HG02763 (cell line): ENCODE data around the gene ZDHHC14.

Source experiments
- ATAC-seq: cut with Tn5 transposase; IDR thresholded peaks from one replicate; pipeline ENCODE4 v1.9.1; 2021; ENCODE audit warnings: mild to moderate bottlenecking, moderate library complexity; ENCODE audit not compliant: unreplicated experiment

The ZDHHC14 gene

GRCh38 chr6:157513619-157514485, 132.9 kb downstream of the ZDHHC14 start:
- no peak for ATAC-seq

- ATAC-seq = no peak
Measured at GRCh38 chr6:157514659-157515496, 133.9 kb downstream of the ZDHHC14 start.

- no peak for ATAC-seq
Measured at GRCh38 chr6:157516319-157517026, 135.5 kb downstream of the ZDHHC14 start.

- no peak for ATAC-seq
Measured at GRCh38 chr6:157517601-157518359, 136.8 kb downstream of the ZDHHC14 start.

GRCh38 chr6:157518397-157519250, 137.6 kb downstream of the ZDHHC14 start:
- ATAC-seq = no peak

GRCh38 chr6:157519255-157520116, 138.5 kb downstream of the ZDHHC14 start:
- no peak for ATAC-seq

- no peak for ATAC-seq
Measured at GRCh38 chr6:157520117-157520406, 139.1 kb downstream of the ZDHHC14 start.

- no peak for ATAC-seq
Measured at GRCh38 chr6:157520596-157521361, 139.8 kb downstream of the ZDHHC14 start.

GRCh38 chr6:157521362-157522335, 140.7 kb downstream of the ZDHHC14 start:
- ATAC-seq = no peak

- no peak for ATAC-seq
Measured at GRCh38 chr6:157522472-157522871, 141.5 kb downstream of the ZDHHC14 start.

- ATAC-seq = no peak
Measured at GRCh38 chr6:157524735-157525134, 143.7 kb downstream of the ZDHHC14 start.

GRCh38 chr6:157525292-157525889, 144.4 kb downstream of the ZDHHC14 start:
- no peak for ATAC-seq

GRCh38 chr6:157525918-157526425, 145.0 kb downstream of the ZDHHC14 start:
- no peak for ATAC-seq

GRCh38 chr6:157527471-157527907, 146.5 kb downstream of the ZDHHC14 start:
- ATAC-seq = peak; percentile 84

- ATAC-seq = no peak
Measured at GRCh38 chr6:157528931-157529653, 148.1 kb downstream of the ZDHHC14 start.

- ATAC-seq = no peak
Measured at GRCh38 chr6:157529654-157530039, 148.7 kb downstream of the ZDHHC14 start.
